Umbilical cord (tissue), 2 donors: ENCODE measurements around the gene SYT7. TPM values are rescaled to one million over a fixed set of nuclear protein-coding genes. Genes with fewer than 3 reads are reported as not detected.

Source experiments
- DNase-seq: peaks from one replicate; pipeline ENCODE4 v3.0.0-alpha.2; 2015; ENCODE audit warnings: low spot score
- total RNA-seq: library from RNA; depleted of rRNA; stranded (reverse); fragments of >200 nt; gene quantifications from one replicate; pipeline ENCODE4 v1.2.3, GENCODE V29; 2014; ENCODE audit warnings: low replicate concordance; ENCODE audit not compliant: insufficient read depth

Gene SYT7
- total RNA-seq, 1 donor from 2014 or later, result 1.4 TPM

- DNase-seq, result no peak
These were observed 62.7 kb downstream of the SYT7 start for GRCh38 chr11:61518032-61518795.

DNA sequence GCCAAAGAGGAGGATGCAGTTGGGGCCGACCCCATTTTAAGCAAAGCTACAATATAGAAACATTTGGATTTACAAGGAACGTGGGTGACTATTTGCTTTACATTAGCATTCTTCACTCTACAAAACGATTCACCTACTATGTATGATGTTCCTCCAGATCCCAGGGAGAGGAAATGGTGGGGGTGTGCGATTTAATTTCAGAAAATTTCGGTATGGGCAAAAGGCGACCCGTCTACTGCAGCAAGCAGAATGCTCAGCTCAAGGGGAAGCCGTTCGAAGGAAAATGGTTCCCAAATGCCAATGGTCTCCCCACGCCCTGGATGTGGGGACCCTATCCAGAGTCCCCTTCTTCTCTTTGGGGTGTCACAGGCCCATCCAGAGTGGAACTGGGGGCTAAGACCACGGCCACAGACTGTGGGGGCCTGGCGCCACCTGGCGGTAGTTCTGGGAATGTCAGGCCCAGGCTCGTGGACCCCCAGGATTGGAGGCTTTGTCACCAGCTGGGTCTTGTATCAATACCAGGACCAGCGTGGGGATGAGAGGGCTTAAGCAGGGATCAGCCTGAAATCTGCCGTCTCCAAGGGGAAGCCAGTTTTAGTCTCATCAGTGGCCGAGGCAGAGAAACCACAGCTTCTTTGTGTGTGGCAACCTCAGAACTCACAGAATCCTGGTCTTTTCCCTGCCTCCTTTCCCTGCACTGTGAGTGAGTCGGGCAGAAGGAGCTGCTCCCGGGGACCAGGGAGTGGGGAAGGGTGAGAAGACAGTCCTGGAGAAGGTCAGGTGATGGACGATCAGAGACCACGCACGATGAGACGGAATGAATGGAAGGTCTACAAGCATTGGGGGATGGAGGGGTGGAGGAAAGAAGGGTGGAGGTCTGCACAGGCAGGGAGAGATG lies 64.0 kb downstream of the SYT7 start:
- peak; percentile 47 for DNase-seq

DNA sequence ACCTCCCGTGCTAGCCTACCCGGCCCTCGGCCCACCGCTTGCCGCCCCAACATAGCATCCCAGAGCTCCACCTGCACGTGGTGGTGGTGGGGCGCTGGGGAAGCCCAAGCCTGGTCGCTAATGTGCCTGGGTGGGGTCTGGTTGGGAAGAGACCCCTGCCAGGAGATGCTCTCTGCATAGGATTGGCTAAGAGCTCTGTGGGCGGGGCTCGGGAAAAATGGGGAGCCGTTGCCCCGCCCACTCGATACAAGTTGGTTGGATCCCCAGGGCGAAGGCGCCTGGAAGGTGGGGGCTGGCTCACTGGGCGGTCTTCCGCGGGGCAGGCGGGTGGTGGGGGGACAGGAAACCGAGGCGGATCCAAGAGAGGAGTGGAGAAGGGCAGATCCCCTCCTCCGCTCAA lies 64.7 kb downstream of the SYT7 start:
- no peak for DNase-seq

DNA sequence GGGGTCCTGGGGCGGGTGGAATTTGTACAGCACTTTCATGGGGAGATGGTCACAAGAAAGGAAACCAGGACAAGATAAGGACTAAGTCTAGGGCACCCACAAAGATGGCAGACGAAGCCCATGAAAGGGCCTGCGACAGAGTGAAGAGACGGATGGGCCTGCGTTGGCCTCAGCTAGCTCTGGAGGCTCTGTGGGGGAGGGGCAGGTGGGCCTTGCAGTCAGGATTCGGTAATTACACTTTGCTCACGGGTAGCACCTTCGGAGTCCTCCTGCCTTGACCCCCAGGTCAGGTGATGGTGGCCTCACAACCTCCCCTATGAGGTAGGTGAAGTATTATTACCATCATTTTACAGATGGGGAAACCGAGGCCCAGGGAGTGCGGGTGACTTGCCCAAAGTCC lies 65.2 kb downstream of the SYT7 start:
- no peak for DNase-seq

DNA sequence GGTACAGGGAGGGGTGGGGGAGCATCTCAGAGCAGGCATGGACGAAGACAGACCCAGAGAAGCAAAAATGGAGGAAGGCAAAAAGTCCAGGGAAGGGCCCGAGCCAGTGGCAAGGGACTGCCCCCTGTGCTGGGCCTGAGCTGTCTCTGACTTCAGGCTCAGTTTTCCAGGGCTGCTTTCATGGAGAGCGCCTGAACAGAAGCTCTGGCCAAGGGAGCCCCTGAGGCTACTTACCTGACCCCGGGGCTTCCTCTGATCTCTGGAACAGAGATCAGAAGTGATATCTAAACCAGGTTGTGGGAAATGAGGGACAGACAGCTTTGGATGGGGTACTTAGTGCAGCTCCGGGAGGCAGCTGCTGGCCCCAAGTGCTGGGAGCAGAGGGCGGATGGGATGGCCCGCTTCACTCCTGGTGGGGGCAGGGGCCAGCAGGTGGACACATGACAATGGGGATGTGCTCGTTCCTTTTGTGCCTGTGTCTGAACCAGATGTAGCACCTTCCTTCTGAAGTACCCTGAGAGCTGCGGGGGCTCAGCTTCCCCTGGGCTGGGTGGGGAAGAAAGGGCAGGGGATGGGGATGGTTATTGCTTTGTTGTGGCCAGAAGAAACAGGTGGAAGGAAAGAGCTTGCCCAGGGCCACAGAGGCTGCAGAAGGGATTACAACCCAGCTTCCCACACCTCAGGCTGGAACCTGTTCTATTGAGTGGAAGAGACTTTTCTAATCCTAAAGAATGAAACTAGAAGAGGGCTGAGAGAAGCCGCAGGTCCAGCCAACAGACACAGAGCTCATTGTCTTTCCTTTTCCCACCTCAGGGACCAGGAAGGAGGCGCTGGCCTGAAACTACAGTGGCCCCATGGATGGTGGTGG lies 66.6 kb downstream of the SYT7 start:
- no peak for DNase-seq

DNA sequence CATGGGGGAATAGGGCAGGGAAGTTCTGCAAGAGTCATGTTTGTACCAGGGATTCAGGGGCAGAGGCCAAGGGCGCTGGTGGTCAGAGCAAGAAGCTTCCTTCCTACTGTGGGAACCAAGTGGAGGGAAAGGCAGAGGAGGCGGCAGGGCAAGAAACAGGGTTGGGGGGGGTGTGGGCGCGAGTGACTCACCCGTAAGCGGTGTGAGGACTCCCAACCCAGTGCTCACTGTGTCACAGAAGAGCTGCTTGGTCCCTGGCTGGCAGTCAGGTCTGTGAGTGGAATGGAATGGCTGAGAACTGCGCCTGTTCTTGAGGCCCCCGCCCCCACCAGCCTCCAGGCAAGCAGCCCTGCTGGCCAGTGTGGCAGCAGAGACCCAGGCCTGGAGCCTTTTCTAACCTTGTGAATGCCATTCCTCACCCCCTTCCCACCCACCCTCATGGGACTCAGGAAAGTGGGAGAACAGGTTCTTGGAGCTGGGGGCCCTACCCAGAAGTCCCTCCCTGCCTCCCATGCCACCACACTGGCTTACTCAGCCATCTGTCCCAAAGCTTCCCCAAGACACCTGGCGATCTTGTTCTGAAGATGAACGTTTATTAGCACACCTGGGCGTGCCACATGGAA lies 67.6 kb downstream of the SYT7 start:
- DNase-seq, result no peak

- no peak for DNase-seq
These were observed 68.4 kb downstream of the SYT7 start for GRCh38 chr11:61512435-61512834.

DNA sequence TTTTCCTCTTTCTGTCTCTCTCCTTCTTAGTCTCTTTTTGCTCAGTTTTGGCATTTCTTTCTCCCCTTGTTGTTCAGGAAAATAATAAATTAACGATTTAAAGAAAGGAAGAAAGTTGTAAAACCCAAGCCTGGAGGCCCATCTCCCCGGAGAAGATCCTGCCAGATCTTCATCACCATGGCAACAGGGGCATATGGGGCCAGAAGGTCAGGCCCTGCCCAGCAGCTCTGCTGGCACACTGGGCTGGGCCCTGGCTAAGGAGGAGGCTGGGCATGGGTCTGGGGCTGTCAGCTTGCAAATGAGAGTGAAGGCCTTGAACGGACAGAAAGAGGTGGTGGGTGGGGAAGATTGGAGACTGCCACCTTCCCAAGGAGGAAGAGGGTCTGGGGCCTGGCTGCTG lies 69.5 kb downstream of the SYT7 start:
- no peak for DNase-seq

- no peak for DNase-seq
These were observed 69.9 kb downstream of the SYT7 start for GRCh38 chr11:61510974-61511373.

DNA sequence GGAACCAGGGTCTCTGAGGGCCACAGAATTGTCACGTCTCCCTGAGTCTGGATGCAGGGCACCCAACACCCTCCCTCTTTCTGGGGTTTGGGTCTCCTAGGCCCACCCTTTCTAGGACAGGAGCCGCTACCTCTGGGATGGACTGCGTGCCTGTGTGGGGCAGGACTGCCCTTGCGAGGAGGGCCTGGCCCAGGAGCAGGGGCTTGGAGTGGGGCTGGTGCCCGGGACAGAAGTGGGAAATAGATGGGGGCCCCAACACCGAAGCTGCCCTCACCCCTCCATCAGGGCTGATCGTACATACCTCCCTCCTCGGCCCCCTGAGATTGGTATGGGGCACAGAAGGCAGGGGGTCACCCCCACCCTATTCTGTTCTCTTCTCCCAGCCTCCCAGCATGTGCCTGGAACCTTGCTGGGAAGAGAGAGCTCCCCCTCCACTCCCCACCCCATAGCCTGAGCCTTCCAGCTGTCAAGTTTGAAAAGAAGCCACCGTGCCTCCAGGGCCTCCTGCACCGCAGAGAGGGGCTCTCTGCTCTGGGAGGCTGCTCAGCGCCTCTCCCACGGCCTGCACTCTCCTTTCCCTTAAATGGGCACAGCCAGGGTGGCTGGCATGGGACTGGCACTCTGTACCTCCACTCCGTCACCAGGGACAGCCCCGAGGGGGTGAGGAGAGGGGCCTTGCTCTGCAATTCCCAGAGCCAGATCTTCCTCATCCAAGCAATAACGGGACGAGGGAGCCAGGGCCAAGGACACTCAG lies 70.5 kb downstream of the SYT7 start:
- DNase-seq, result no peak

DNA sequence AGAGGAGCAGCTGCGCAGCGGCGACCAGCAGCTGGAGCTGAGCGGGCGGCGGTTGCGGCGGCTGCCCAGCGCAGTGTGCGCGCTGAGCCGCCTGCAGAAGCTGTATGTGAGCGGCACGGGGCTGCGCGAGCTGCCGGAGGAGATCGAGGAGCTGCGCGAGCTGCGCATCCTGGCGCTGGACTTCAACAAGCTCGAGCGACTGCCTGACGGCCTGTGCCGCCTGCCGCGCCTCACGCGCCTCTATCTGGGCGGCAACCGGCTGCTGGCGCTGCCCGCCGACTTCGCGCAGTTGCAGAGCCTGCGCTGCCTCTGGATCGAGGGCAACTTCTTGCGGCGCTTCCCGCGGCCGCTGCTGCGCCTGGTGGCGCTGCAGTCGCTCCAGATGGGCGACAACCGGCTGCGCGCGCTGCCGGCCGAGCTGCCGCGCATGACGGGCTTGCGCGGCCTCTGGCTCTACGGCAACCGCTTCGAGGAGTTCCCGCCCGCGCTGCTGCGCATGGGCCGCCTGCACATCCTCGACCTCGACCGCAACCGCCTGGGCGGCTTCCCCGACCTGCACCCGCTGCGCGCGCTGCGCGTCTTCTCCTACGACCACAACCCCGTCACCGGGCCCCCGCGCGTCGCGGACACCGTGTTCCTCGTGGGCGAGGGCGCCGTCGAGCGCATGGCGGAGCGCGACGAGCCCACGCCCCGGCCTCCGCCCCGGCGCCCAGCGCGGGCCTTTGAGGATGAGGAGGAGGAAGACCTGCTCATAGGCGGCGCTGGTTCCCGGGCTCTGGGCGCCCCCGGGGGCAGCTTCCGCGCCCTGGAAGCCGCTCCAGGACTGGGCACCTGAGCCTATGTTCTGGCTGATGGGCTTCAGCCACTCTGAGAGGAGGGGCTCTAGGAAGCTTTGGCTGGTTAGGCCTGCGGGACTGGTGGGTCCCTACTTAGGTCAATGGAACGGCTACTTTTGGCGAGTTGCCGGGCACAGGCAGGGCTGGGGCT lies 71.5 kb downstream of the SYT7 start:
- peak; percentile 77 for DNase-seq

DNA sequence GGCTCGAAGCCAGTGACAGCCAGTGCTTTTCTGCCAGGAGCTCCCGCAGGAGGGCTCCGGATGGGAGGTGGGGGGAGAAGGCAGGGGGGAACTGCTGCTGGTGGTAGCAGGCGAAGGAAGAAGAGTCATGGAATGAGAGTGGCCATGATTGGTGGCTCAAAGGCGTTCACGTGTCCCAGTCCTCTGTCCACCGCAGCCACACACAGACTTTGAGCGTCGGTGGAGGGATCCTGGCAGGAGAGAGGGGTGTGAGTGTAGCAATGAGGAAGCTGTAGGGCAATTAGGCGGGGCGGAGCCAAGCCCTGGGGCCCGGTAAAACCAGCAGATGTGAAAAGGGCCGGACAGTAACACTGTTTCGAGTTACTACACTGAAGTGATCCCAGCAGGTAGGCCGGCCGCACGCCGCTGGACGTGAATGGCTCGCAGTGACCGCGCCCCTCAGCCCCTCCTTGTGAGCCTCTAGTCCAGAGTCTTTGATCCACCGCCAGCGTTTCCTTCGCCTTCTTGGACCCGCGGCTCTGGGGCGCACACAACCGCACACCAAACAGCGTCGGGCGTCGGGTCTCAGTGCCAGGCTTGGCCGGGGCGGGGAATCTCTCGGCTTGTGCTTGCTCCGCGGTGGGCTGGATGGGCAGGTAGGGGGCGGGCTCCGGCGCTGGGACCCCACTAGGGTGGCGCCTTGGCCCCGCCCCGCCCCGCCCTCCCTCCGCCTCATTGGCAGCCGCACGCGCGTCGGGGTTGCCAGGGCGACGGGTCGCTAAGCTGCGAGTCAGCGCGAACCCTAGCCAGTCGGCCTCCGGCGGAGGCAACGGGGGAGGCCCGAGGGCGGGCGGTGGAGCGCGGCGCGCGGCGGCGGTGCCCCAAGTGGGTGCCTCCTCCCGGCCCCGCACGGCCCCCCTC lies 72.7 kb downstream of the SYT7 start, which contains the start of gene LRRC10B:
TSS of gene LRRC10B (plus strand) at position 788 of the 900 bp plus-strand sequence. CDS start 250 bp downstream, outside the sequence.
- no peak for DNase-seq

- no peak for DNase-seq
These were observed 73.7 kb downstream of the SYT7 start for GRCh38 chr11:61507012-61507768.

DNA sequence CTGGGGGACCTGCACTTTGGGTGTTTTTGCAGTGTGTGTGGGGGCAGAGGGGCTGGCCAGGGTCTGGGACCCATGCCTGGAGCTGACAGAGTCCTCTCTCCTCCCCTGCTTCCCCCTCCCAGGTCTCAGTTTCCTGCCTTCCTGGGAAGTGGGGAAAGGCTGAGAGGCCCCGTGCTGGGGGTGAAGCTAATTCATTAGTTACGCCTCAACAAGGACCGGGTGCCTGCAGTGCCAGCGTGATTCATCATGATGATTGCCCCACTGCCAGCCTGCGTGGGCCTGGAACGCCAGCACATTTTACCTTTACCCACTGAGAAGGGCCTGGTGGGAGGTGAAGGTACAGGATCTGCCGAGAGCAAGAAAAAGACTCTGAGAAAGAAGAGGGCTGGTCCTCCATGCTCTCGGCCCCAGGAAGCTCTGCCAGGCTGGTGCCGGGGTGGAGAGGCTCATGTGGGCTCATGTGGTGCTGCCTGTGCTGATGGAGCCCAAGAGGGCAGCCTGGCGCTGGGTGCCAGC lies 75.2 kb downstream of the SYT7 start:
- no peak for DNase-seq

DNA sequence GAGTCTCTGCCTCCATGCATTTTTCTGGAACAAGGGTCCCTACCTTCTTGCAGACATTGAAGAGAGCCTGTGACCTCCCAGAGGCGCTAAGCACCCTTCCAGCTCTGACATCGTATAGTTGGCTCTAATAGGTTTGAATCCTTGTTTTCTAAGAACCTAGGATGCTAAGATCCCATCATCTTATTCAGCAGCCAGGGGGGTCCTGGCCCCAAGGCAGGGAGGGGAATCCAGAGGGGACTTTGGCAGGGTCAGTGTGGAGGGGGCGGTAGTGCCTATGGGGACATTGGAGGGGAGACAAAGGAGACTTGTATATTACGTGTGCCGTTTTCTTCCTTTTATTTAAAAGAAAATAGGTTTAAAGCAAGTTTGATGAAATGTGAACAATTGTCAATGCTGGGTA lies 75.8 kb downstream of the SYT7 start:
- no peak for DNase-seq

- DNase-seq, result no peak
These were observed 77.6 kb downstream of the SYT7 start for GRCh38 chr11:61503135-61503770.

- no peak for DNase-seq
These were observed 78.4 kb downstream of the SYT7 start for GRCh38 chr11:61502522-61502921.
